Epidermal melanocyte (primary cell): Measurements from ENCODE around the gene KIF22.
"Not testable (repeated sequence)": the region's sequence is repeated elsewhere in the genome, so short reads cannot be mapped to it uniquely, and the experiment has no call there.

ENCODE experiments used
- DNase-seq: peaks from one replicate; pipeline ENCODE4 v3.0.0; 2011; ENCODE audit warnings: low spot score; ENCODE audit not compliant: insufficient read length

KIF22 gene

DNA sequence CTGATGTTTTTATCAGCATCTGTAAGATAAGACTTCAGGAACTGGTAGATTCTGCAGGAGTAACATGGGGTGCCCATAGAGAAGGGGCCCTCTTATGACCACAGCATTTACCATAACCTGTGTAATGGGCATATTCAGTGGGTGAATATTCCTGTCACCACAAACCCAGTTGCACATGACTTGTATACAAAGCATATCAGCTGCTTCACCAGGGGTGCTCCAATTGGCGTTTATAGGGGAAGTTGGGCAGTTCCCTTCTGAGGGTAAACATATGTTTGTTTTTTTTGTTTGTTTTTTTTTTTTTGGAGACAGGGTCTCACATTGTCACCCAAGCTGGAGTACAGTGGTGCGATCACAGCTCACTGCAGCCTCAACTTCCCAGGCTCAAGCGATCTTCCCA, 24.0 kb upstream of the KIF22 start:
- DNase-seq, result no peak

DNA sequence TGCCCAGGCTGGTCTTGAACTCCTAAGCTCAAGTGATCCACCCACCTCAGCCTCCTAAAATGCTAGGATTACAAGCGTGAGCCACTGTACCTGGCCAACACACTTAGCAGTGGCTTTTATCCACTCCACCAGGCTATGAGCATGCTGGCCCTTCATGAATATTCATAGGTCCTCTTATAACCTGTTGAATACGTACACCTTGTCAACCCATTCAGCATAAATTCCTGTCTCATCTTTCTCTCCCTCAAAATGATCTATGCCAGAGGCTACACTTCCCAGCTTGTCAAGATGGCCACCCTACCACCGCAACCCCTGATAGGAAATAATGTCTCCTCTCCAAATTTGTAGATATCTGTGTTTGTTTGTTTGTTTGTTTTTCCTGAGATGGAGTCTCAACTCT, 23.5 kb upstream of the KIF22 start:
- no peak for DNase-seq

DNA sequence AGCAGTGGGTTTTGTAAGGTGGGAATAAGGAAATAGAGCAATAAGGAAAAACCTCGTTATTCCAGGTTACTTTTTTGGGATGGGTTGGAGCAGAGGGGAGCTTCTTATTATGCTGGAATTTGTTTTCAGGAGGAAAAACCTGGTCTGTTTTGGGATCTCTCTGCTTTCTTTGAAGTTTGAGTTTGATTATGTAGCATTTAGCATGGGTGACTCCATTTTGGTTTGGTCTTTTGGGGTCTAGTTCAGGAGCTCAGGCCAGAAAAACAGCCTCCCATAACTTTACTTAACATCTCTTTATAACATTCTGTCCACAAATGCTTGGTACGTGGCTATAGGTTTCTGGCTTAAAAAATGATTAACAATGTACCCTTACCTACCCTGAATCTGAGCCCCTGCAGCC, 21.0 kb upstream of the KIF22 start:
- no peak for DNase-seq

DNA sequence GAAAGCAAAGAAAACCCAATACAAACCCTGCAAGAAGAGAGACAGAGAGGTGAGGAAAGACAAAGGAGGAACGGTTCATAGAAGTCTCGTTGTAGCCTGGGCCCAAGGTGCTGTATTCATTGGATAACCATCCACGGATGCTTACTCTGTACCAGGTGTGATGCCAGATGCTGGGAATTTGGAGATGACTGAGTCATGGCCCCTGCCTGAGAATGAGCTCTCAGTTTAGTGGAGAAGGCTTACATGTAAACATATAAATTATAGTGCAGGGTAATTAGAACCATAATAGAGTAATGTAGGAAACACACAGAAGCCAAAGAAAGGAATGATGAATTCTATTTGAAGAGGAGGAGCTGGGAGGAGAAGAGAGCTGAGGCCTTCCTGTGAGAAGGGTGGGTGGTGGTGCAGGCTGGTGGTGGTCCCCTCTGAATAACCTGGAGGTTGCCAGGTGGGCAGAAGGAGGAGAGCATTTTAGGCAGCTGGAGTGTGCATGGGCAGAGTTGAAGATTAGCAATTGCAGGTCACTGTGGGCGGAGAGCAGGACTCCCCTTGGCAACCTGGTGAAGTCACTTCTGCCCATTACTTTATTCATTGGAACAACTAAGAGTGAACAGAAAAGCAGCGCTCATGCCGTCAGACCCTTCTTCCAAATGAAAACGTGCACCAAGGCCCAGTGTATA, 20.2 kb upstream of the KIF22 start:
- no peak for DNase-seq

DNA sequence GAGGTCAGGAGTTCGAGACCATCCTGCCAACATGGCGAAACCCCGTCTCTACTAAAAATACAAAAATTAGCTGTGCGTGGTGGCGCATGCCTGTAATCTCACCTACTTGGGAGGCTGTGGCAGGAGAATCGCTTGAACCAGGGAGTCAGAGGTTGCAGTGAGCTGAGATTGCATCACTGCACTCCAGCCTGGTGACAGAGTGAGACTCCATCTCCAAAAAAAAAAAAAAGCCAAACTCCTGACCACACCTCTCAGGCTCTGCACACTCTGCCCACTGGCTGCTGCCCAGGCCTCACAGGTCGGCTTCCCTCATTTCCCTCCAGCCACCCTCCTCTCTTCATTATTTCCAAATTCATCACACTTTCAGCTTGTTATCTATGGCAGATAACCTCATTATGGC, 18.2 kb upstream of the KIF22 start:
- not testable (repeated sequence) for DNase-seq

DNA sequence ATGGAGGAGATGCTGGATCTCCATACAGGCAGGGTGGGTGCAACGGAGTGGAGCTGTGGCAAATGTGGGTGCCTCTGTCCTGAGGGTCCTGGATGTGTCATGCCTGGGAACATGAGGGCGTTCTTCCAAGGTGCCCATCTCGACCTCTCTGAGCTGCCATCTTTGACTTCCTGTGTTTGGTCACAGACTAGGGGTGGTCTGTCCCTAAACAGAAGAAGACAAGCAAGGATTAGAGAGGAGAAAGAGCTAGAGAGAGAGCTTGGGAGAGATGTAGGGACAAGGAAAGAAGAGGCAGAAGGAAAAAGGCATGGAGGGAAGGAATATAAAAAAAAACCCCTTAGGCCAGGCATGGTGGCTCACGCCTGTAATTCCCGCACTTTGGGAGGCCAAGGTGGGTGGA, 15.8 kb upstream of the KIF22 start:
- DNase-seq, result no peak

DNA sequence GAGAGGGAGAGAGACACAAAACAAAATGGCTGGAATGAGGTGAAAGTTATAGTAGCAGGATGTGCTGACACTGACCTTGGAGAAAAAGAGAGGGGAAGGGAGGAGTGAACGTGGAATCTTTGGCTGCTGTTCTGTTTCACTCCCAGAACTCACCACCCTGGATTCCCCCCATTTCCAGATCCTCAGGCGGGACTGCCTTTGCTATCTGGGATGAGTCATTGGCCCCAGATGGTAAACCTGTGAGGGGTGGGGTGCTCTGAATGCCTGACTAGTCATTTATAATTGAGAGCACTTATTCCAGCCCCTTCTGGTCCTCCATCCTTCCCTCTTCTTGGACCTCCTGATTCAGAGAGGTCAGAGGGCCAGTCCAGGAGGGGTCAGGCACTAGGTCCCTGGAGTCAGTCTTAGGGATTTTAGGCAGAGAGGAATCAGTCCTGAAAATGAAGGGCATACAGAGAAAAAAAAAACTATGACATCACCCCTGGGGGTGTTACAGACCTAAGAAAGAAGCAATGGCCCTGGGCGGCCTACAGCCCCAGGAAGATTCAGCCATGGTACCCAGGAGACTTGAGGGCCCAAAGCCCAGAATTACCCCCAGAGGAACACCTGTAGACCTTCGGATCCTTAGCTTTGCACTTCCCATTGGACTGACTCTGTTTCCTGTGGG, 14.7 kb upstream of the KIF22 start:
- no peak for DNase-seq

DNA sequence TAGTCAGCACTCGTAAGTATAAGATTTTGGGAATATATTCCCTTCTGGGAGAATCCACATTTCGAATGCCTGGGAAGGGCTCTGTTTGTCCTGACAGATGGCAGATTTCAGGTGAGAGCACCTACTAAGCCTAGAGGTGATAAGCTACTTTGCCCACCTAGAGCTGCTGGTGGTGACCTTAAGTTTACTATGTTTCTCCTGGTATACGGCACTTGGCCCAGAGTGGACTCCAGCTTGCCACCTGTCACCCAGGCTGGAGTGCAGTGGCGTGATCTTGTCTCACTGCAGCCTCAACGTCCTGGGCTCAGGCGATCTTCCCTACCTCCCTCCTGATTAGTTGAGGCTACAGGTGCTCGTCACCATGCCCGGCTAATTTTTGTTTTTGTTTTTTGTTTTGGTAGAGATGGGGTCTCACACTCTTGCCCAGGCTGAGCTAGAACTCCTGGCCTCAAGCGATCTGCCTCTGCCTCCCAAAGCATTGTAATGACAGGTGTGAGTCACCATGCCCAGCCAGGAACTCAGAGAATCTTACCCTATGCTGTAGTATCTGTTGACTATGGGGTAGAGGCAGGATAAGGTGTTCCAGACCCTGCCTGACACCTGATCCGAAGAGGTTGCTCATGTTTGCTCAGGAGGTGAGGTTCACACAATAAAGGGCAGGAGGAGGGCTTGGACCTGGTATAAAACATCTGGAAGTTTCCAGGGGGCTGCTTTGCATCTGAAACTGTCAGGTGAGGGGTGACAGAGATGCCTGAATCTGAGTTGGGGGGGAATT, 12.8 kb upstream of the KIF22 start, which contains the start of gene ZG16:
ZG16 (plus strand) TSS at position 681 of the 775 bp plus-strand sequence. CDS start 1,011 bp downstream, outside the sequence.
- no peak for DNase-seq

DNA sequence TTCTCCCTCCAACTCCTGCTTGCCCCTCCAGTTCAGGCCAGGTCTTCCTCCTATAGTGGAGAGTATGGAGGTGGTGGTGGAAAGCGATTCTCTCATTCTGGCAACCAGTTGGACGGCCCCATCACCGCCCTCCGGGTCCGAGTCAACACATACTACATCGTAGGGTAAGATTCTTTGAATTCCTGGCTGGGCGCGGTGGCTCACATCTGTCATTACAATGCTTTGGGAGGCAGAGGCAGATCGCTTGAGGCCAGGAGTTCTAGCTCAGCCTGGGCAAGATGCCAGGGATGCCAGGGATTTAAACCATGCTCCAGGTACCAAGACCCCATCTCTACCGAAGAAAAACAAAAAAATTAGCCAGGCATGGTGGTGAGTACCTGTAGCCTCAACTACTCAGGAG, 11.1 kb upstream of the KIF22 start:
- no peak for DNase-seq

DNA sequence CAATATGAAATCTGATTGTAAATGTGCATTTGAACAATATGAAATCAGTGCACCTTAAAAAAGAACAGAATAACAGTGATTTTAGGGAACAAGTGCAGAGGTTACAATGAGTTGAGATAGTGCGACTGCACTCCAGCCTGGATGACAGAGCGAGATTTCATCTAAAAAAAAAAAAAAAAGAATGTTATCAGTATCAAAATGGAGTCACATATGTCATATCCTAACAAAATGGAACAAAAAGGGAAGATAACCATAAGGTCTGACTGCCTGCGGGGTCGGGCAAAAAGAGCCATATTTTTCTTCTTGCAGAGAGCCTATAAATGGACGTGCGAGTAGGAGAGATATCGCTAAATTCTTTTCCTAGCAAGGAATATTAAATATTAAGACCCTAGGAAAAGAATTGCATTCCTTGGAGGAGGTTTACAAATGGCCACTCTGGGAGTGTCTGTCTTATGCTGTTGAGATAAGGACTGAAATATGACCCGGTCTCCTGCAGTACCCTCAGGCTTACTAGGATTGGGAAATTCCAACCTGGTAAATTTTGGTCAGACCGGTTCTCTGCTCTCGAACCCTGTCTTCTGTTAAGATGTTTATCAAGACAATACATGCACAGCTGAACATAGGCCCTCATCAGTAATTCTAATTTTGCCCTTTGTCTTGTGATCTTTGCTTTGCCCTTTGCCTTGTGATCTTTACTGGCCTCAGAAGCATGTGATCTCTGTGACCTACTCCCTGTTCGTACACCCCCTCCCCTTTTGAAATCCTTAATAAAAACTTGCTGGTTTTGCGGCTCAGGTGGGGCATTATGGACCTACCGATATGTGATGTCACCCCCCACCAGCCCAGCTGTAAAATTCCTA, 7.2 kb upstream of the KIF22 start:
- not testable (repeated sequence) for DNase-seq

DNA sequence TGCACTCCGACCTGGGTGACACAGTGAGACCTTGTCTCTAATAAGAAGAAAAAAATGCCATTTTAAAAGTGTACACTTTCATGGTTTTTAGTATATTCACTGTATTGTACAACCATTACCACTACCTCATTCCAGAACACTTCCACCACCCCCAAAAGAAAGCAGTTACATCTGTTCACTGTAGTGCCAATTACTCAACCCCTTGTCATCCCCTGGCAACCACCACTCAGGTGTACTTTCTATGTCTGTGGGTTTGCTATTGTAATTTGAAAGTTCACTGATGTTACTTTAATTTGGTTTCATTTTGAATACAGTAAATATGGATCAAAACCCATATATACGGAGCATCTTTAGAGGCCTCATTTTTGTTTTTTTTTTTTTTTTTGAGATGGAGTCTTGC, 6.4 kb upstream of the KIF22 start:
- DNase-seq, result no peak

DNA sequence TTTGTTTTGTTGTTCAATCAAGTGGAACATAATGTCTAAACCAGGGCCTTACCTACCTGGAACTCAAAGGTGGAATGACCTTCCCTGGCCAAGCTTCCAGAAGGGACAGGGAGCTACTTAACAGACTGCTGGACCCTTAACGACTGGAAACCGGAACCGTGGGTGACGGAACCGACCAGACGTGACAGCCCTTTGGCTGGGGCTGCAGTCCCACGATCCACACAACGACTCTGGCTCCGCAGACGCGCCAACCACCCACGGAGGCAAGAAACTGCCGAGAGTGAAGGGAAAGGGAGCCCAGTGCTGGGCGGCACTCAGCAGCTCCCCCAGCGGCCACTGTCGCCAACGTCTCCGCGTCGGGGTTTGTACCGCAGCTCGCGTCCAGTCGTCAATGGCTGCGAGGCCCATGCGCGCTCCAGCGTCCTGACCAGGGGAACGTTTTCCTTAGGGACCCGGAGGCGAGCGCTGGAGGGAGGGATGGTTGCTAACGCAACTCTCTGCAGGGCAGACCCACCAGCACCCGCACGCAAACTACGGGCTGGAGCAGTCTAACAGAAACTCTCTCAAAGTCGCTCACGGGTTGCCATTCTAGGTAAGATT, 5.5 kb upstream of the KIF22 start:
- DNase-seq, result peak; percentile 65

DNA sequence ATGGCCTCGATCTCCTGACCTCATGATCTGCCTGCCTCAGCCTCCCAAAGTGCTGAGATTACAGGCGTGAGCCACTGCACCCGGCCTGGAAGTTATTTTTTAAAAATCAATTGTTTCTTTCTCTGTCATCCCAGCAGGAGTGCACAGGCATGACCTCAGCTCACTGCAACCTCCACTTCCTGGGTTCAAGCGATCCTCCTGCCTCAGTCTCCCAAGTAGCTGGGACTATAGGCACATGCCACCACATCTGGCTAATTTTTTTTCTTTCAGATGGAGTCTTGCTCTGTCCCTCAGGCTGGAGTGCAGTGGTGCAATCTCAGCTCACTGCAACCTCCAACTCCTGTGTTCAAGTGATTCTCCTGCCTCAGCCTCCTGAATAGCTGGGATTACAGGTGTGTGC, 3.4 kb upstream of the KIF22 start:
- DNase-seq, result not testable (repeated sequence)

DNA sequence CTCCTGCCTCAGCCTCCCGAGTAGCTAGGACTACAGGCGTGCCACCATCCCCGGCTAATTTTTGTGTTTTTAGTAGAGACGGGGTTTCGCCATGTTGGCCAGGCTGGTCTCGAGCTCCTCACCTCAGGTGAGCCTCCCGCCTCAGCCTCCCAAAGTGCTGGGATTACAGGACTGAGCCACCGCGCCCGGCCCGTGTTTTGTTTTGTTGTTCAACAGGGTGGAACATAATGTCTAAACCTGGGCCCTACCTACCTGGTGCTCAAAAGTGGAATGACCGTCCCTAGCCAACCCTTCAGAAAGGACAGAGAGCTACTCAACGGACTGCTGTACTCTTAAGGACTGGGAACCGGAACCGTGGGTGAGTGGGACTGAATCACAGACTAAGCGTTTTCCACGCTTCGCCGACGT, 772 bp upstream of the KIF22 start:
- no peak for DNase-seq

DNA sequence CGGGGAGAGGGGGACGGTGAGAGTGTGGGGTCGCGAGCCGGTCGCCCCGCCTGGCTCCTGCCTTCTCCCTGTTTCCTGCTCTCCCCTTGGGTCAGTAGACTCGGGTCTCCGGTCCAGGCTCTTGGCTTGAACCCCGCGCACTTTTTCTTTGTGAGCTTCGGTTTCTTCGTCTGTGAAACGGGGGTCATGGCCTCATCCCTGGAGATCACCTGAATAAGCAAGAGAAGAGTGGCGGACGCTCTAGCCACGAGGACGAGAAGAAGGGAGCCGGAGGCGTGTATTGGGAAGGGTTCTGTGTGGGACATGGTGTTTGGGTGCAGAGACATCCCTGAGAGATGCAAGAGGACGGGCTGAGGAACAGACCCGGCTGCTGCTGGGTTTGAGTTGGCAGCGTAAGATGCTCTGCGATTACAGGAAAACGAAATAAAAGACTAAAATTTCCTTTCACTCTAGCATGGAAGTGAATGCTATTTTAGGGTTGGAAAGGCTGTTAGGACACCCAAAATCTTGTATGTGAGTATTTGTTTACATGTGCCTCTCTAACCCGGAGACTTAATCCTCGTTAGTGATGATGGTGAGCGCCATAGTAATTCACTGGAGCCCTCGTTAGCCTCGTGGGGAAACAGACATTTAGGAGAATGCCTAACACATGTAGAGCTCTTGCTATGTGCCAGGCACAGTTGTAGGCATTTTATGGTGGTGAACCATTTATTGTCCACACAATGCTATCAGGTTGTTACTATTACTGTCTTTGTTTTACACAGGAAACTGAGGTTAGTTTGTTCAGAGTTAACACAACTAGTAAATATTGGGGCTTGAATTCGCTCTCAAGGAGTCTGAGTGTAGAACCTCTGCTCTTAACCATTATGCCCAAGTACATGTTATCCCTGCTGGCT, 646 bp downstream of the KIF22 start:
- DNase-seq, result no peak

DNA sequence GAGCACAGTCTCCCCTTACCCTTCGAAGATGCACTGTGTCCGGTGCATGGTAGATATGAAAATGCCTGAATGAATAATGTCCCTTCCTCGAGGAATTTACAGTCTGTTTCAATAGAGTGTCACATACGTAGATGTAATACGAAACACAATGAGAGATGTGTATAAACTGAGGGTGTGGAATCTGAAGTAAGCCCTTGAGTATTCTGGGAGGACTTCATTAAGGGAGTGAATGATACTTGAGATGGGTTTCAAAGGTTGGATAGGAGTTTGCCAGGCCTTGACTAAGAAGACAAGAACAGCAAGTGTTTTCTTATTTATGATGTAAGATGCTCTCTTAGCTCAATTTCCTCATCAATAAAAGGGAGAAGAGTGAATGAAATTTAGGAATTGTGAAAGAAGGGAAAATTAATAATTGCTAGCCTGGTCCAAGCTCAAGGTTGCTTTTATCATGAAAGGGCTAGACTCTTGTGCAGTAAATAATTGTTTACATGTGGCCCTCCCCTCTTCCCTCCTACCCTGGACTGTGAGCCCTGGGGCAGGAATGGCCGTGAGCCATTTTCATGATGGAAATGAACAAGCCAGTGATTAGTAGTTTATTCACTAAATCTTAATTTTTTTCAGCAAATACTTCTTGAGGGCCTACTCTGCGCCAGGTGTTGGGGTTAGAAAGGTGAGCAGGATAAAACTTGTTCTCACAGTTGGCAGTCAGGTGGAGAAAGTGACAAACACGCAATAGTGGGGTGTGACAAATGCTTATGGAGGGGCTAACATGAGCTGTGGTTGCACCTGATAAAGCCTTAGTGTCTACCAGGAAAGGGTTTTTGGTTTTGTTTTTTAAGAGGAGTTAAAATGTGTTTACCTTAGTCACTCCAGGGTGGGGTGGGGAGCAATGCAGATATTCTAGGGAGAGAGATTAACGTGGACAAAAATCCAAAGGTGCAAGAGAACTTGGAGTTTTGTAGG, 1.6 kb downstream of the KIF22 start:
- DNase-seq, result no peak

DNA sequence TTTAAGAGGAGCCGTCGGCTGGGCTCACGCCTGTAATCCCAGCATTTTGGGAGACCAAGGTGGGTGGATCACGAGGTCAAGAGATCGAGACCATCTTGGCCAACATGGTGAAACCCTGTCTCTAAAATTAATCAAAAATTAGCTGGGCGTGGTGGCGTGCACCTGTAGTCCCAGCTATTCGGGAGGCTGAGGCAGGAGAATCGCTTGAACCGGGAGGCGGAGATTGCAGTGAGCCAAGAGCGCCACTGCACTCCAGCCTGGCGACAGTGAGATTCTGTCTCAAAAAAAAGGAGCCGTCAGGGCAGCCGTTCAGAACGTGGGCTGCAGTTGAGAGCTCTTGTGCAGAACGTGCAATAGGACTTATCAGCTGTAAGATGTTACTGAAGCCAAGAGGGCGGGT, 2.6 kb downstream of the KIF22 start:
- DNase-seq, result not testable (repeated sequence)

DNA sequence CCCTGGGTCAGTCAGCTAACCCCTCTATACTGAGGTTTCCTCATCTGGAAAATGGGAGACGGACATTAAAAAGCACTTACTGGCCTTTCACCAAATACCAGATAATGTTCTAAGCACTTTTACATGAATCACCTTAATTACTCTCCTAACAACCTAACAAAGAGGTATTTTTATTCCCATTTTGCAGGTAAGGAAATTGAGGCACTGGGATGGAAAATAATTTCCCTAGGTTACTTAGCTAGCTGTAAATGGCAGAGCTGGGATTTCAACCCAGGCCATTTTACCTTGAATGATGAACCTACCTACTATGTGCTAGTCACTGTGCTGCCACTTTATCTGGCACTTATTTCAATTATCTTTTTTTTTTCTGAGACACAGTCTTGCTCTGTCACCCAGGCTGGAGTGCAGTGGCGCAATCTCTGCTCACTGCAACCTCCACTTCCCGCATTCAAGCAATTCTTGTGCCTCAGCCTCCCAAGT, 3.7 kb downstream of the KIF22 start:
- no peak for DNase-seq
